ENCODE measurements around the gene OSBPL3. TPM values are rescaled to one million over a fixed set of nuclear protein-coding genes. Genes with fewer than 3 reads are reported as not detected.

OSBPL3 gene
- total RNA-seq, 1 donor from 2014 or later, result 37.5 TPM

- no peak for TF ChIP-seq CTCF (IDR thresholded peaks at IDR 0.05; ENCODE audit: partially characterized antibody, unreplicated experiment)
- H3K4me1 Mint-ChIP-seq (ENCODE audit: low read depth, unreplicated experiment), result no peaks in the 10 kb centered on the region
Measured at GRCh38 chr7:24764972-24765744, 214.8 kb downstream of the OSBPL3 start.

DNA sequence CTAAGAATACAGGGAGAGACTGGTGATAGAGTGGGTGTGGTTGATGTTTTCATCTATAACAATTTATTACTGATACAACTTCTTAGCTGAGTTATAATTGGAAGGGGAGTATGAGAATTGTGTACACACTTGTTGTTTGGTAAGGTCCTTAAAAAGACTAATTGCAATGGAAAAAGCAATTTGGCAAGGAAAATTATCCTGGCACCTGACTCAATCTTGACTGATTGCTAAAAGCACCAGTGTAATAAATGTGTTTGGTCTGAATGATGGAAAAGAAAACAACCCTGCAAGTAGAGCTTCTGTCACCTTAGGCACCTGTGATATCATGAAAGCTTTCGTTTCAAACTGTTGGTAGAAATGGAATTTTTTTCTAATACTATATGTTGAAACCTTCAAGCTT lies 216.0 kb downstream of the OSBPL3 start:
- TF ChIP-seq CTCF (IDR thresholded peaks at IDR 0.05; ENCODE audit: partially characterized antibody, unreplicated experiment), result no peak
- Mint-ChIP-seq H3K36me3 (ENCODE audit: unreplicated experiment) (no peaks in the 10 kb centered on the region), H3K9me3 (ENCODE audit: unreplicated experiment) (peaks cover 2% of the 10 kb centered on the region), H3K4me1 (ENCODE audit: low read depth, unreplicated experiment) (no peaks in the 10 kb centered on the region), H3K4me3 (ENCODE audit: unreplicated experiment) (no peak overlapping the region), H3K27me3 (ENCODE audit: unreplicated experiment) (no peaks in the 10 kb centered on the region), H3K27ac (ENCODE audit: unreplicated experiment) (no peak overlapping the region)
- DNase-seq, result no peak

More at GRCh38 chr7:24764972-24765744, 214.8 kb downstream of the OSBPL3 start:
- DNase-seq, result no peak
- Mint-ChIP-seq H3K4me3 (ENCODE audit: unreplicated experiment) (no peak overlapping the region), H3K36me3 (ENCODE audit: unreplicated experiment) (no peaks in the 10 kb centered on the region), H3K27me3 (ENCODE audit: unreplicated experiment) (no peaks in the 10 kb centered on the region), H3K27ac (ENCODE audit: unreplicated experiment) (no peak overlapping the region), H3K9me3 (ENCODE audit: unreplicated experiment) (peaks cover 2% of the 10 kb centered on the region)

DNA sequence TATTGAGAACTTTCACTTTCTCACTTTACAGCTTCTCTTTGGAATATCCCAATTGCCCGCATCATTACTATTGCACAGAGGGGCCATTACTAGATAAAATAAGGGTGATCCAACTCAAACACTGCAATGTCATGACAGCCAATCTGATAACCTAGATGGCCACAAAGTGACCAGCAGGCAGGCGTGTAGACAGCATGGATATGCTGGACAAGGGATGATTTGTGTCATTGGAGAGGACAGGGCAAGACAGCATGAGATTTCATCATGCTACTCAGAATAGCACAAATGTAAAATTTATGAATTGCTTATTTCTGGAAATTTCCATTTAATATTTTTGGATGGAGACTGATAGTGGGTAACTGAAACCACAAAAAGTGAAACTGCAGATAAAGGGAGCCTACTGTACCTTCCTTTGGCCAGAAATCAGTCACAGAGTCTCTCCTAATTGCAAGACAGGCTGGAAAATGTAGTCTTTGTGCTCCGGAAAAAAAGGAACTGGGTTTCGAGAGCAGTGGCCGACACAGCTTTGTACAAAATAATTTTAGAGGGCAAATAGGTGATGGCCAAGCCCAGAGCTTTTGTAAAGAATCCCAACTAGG lies 216.6 kb downstream of the OSBPL3 start:
- Mint-ChIP-seq H3K36me3 (ENCODE audit: unreplicated experiment) (no peaks in the 10 kb centered on the region), H3K27ac (ENCODE audit: unreplicated experiment) (no peak overlapping the region), H3K9me3 (ENCODE audit: unreplicated experiment) (peaks cover 2% of the 10 kb centered on the region), H3K27me3 (ENCODE audit: unreplicated experiment) (peaks cover 2% of the 10 kb centered on the region), H3K4me1 (ENCODE audit: low read depth, unreplicated experiment) (no peaks in the 10 kb centered on the region), H3K4me3 (ENCODE audit: unreplicated experiment) (no peak overlapping the region)
- no peak for TF ChIP-seq CTCF (IDR thresholded peaks at IDR 0.05; ENCODE audit: partially characterized antibody, unreplicated experiment)
- DNase-seq, result no peak

GRCh38 chr7:24762771-24763170 lies 217.2 kb downstream of the OSBPL3 start:
- TF ChIP-seq CTCF (IDR thresholded peaks at IDR 0.05; ENCODE audit: partially characterized antibody, unreplicated experiment), result no peak
- no peaks in the 10 kb centered on the region for H3K4me1 Mint-ChIP-seq (ENCODE audit: low read depth, unreplicated experiment)
- no peak overlapping the region for H3K4me3 Mint-ChIP-seq (ENCODE audit: unreplicated experiment)
- H3K27ac Mint-ChIP-seq (ENCODE audit: unreplicated experiment), result no peak overlapping the region
- no peaks in the 10 kb centered on the region for H3K36me3 Mint-ChIP-seq (ENCODE audit: unreplicated experiment)
- no peak for DNase-seq
- H3K27me3 Mint-ChIP-seq (ENCODE audit: unreplicated experiment), result peaks cover 5% of the 10 kb centered on the region
- peaks cover 2% of the 10 kb centered on the region for H3K9me3 Mint-ChIP-seq (ENCODE audit: unreplicated experiment)

GRCh38 chr7:24760968-24761367 lies 219.0 kb downstream of the OSBPL3 start:
- no peak for DNase-seq
- Mint-ChIP-seq H3K9me3 (ENCODE audit: unreplicated experiment) (peaks cover under 1% of the 10 kb centered on the region), H3K27ac (ENCODE audit: unreplicated experiment) (no peak overlapping the region), H3K36me3 (ENCODE audit: unreplicated experiment) (no peaks in the 10 kb centered on the region), H3K4me1 (ENCODE audit: low read depth, unreplicated experiment) (no peaks in the 10 kb centered on the region), H3K4me3 (ENCODE audit: unreplicated experiment) (no peak overlapping the region), H3K27me3 (ENCODE audit: unreplicated experiment) (peaks cover 12% of the 10 kb centered on the region)
- TF ChIP-seq CTCF (IDR thresholded peaks at IDR 0.05; ENCODE audit: partially characterized antibody, unreplicated experiment), result no peak
